ENCODE data around the gene ILRUN. TPM values are rescaled to one million over a fixed set of nuclear protein-coding genes. Genes with fewer than 3 reads are reported as not detected.
A peak's percentile ranks its signal among the peaks of the same experiment; 100 is the strongest.
"Not testable (repeated sequence)": the region's sequence is repeated elsewhere in the genome, so short reads cannot be mapped to it uniquely, and the experiment has no call there.

The ILRUN gene
- total and polyA plus RNA-seq, 12 donors: 18.2 to 84.1 (median 67.5) TPM

- no peaks in the 10 kb centered on the region for H3K36me3 ChIP-seq (replicated peaks in 1 of 2)
- intact Hi-C loops (cut with DNase I): no loop called here
- H3K9me3 ChIP-seq (replicated peaks in 1 of 3): no peaks in the 10 kb centered on the region
- TF ChIP-seq CTCF (IDR thresholded peaks at IDR 0.05): no peak
- TF ChIP-seq POLR2A (IDR thresholded peaks at IDR 0.05): no peak
- 70 to 84% (median 79%) methylated on average over 4 of the region's 4 CpGs for WGBS, 4 donors
- H3K27ac ChIP-seq: no peak overlapping the region
- H3K27me3 ChIP-seq: no peaks in the 10 kb centered on the region
- peak in 1 of 7 donors; percentile 14 for DNase-seq
- H3K4me3 ChIP-seq: no peak overlapping the region
- no peaks in the 10 kb centered on the region for H3K4me1 ChIP-seq (replicated peaks in 1 of 2)
Measured at GRCh38 chr6:34729631-34730470, 33.3 kb upstream of the ILRUN start.

GRCh38 chr6:34726055-34726454 lies 29.5 kb upstream of the ILRUN start:
- no peaks in the 10 kb centered on the region for H3K4me1 ChIP-seq (replicated peaks in 1 of 2)
- no peak overlapping the region for H3K4me3 ChIP-seq
- no peaks in the 10 kb centered on the region for H3K36me3 ChIP-seq (replicated peaks in 1 of 2)
- H3K27me3 ChIP-seq: no peaks in the 10 kb centered on the region
- TF ChIP-seq CTCF (IDR thresholded peaks at IDR 0.05): no peak
- no peak for TF ChIP-seq POLR2A (IDR thresholded peaks at IDR 0.05)
- H3K9me3 ChIP-seq (replicated peaks in 1 of 3): no peaks in the 10 kb centered on the region
- 77 to 100% (median 86%) methylated on average over 1 of the region's 1 CpG for WGBS, 4 donors
- intact Hi-C loops (cut with DNase I): no loop called here
- H3K27ac ChIP-seq: no peak overlapping the region
- no peak for DNase-seq

DNA sequence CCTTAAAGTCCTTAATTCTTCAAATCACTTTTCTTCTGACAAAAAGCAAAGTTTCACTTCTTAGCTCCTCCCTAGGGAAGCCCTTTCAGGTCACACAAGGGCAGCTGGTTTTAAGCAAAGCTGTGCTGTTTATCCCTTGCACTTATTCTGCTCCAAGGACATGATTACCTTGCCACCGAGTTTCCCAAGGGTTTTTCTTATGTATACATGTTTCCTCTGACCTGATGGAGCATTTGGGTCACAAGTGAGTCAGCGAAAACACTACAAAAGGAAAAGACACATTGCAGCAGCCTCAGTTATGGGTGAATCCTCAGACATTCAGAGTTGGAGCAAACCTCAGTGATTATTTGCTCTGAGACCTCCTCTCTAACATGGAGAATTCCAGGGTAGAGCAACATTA lies 26.6 kb upstream of the ILRUN start:
- Histone ChIP-seq H3K27ac (no peak overlapping the region), H3K27me3 (no peaks in the 10 kb centered on the region), H3K36me3 (replicated peaks in 1 of 2) (no peaks in the 10 kb centered on the region), H3K9me3 (replicated peaks in 1 of 3) (no peaks in the 10 kb centered on the region), H3K4me3 (no peak overlapping the region), H3K4me1 (replicated peaks in 1 of 2) (no peaks in the 10 kb centered on the region)
- intact Hi-C loops (cut with DNase I): no loop called here
- 37 to 61% (median 47%) methylated on average over 2 of the region's 2 CpGs for WGBS, 4 donors
- no peak for TF ChIP-seq POLR2A (IDR thresholded peaks at IDR 0.05)
- TF ChIP-seq CTCF (IDR thresholded peaks at IDR 0.05): no peak
- no peak for DNase-seq

- no peaks in the 10 kb centered on the region for H3K4me1 ChIP-seq (replicated peaks in 1 of 2)
- no peak for TF ChIP-seq CTCF (IDR thresholded peaks at IDR 0.05)
- TF ChIP-seq POLR2A (IDR thresholded peaks at IDR 0.05): no peak
- no peak overlapping the region for H3K4me3 ChIP-seq
- no peaks in the 10 kb centered on the region for H3K27me3 ChIP-seq
- whole genome bisulfite sequencing, 4 donors: 88 to 91% (median 89%) methylated on average over 8 of the region's 8 CpGs
- DNase-seq: no peak
- H3K27ac ChIP-seq: no peak overlapping the region
- no peaks in the 10 kb centered on the region for H3K36me3 ChIP-seq (replicated peaks in 1 of 2)
- intact Hi-C loops (cut with DNase I): no loop called here
- no peaks in the 10 kb centered on the region for H3K9me3 ChIP-seq (replicated peaks in 1 of 3)
Measured at GRCh38 chr6:34722451-34722850, 25.9 kb upstream of the ILRUN start.

DNA sequence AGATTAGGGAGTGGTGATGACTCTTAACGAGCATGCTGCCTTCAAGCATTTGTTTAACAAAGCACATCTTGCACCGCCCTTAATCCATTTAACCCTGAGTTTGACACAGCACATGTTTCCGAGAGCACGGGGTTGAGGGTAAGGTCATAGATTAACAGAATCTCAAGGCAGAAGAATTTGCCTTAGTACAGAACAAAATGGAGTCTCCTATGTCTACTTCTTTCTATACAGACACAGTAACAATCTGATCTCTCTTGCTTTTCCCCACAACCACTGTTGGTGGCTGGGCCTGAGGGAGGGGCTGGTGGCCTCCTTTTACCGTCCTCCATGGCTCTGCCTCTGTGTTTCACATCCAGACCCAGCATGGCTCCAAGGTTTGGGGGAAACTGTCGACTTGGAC lies 23.6 kb upstream of the ILRUN start:
- DNase-seq; intact Hi-C loops (cut with DNase I); H3K4me3 ChIP-seq; H3K9me3 ChIP-seq (replicated peaks in 1 of 3); H3K4me1 ChIP-seq (replicated peaks in 1 of 2); H3K27me3 ChIP-seq; H3K36me3 ChIP-seq (replicated peaks in 1 of 2); H3K27ac ChIP-seq: not testable (repeated sequence)
- WGBS, 4 donors: 51 to 59% (median 56%) methylated on average over 6 of the region's 6 CpGs

DNA sequence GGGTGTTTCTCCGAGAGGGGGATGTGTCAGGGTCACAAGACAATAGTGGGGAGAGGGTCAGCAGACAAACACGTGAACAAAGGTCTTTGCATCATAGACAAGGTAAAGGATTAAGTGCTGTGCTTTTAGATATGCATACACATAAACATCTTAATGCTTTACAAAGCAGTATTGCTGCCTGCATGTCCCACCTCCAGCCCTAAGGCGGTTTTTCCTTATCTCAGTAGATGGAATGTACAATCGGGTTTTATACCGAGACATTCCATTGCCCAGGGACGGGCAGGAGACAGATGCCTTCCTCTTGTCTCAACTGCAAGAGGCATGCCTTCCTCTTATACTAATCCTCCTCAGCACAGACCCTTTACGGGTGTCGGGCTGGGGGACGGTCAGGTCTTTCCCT lies 23.1 kb upstream of the ILRUN start:
- H3K27ac ChIP-seq; H3K4me1 ChIP-seq (replicated peaks in 1 of 2); DNase-seq; H3K27me3 ChIP-seq; intact Hi-C loops (cut with DNase I); H3K4me3 ChIP-seq; H3K9me3 ChIP-seq (replicated peaks in 1 of 3); H3K36me3 ChIP-seq (replicated peaks in 1 of 2): not testable (repeated sequence)
- WGBS, 4 donors: 48 to 56% (median 51%) methylated on average over 6 of the region's 9 CpGs; no CpG with 5 or more reads in 1 of the 4 donors

All from adrenal gland (tissue), 12 donors.